IPS-NIHi11 (cell line): Measurements from ENCODE around the gene HIGD1A.

Source experiments
- DNase-seq: peaks from one replicate; pipeline ENCODE4 v3.0.0; 2012; ENCODE audit warnings: mixed read lengths, low spot score

The HIGD1A gene

GRCh38 chr3:42733501-42734262 lies 70.6 kb downstream of the HIGD1A start:
- peak; percentile 51 for DNase-seq
